Measurements from ENCODE around the gene RNU6-1.
A peak's percentile ranks its signal among the peaks of the same experiment; 100 is the strongest.

Gene RNU6-1

GRCh38 chr15:67836477-67836876, 3.4 kb downstream of the RNU6-1 start (continued):
- TF ChIP-seq ZNF335 (tag by site-specific recombination; conservative IDR thresholded peaks at IDR 0.05) = 0 out of 2 replicates have a peak, but pooled peaks have one; percentile 10
- TF ChIP-seq ZNF140 (tag by site-specific recombination; IDR thresholded peaks at IDR 0.05) = no peak

GRCh38 chr15:67836134-67836455, 3.8 kb downstream of the RNU6-1 start:
- H3K4me3 ChIP-seq (ENCODE audit: low read depth, low read length) = no peak overlapping the region
- H3K27ac ChIP-seq (ENCODE audit: extremely low read depth, low read depth, low read length) = no peak overlapping the region
- no peak for TF ChIP-seq RBAK (tag by site-specific recombination; IDR thresholded peaks at IDR 0.05)
- no peak for TF ChIP-seq ZNF324 (tag by site-specific recombination; IDR thresholded peaks at IDR 0.05)
- no peak for TF ChIP-seq ZNF211 (tag by site-specific recombination; IDR thresholded peaks at IDR 0.05; ENCODE audit: low read depth)
- TF ChIP-seq ZNF580 (tag by site-specific recombination; IDR thresholded peaks at IDR 0.05) = no peak
- no peak for TF ChIP-seq ZNF664 (tag by site-specific recombination; IDR thresholded peaks at IDR 0.05)
- no peak for TF ChIP-seq ZBTB8A (tag by site-specific recombination; IDR thresholded peaks at IDR 0.05)
- TF ChIP-seq ZNF792 (tag by site-specific recombination; IDR thresholded peaks at IDR 0.05) = no peak
- no peak for TF ChIP-seq PRDM6 (tag by site-specific recombination; IDR thresholded peaks at IDR 0.05)
- TF ChIP-seq ZNF449 (tag by site-specific recombination; IDR thresholded peaks at IDR 0.05) = no peak
- TF ChIP-seq ZNF10 (tag by site-specific recombination; IDR thresholded peaks at IDR 0.05) = no peak
- TF ChIP-seq ZNF16 (tag by site-specific recombination; IDR thresholded peaks at IDR 0.05; ENCODE audit: low read depth) = no peak
- no peak for TF ChIP-seq ZNF529 (tag by site-specific recombination; IDR thresholded peaks at IDR 0.05; ENCODE audit: insufficient replicate concordance)
- ChIA-PET CTCF (interaction anchor here (0.6 to 4.3 kb wide), 21 partner anchors 10 to 895 kb away, joined by 3 to 59 read pairs (median 4); no protein-coding TSS in a partner anchor), POLR2A (no interaction called here)
- H3K36me3 ChIP-seq (ENCODE audit: control insufficient read depth in 2 of 2, insufficient read depth in 1 of 2, low read length in 2 of 2) = no peaks in the 10 kb centered on the region
- H3K9me3 ChIP-seq (ENCODE audit: control insufficient read depth, insufficient read depth, low read depth, low read length) = no peaks in the 10 kb centered on the region
- H3K4me1 ChIP-seq (ENCODE audit: control insufficient read depth, insufficient read depth, low read length) = no peaks in the 10 kb centered on the region; the same call in 1 of the 2 replicates

GRCh38 chr15:67835297-67836133, 4.3 kb downstream of the RNU6-1 start:
- no peak for TF ChIP-seq ZBTB10 (tag by site-specific recombination; IDR thresholded peaks at IDR 0.05)
- no peak for TF ChIP-seq ZNF202 (tag by site-specific recombination; IDR thresholded peaks at IDR 0.05; ENCODE audit: borderline replicate concordance)
- TF ChIP-seq SCRT2 (tag by site-specific recombination; IDR thresholded peaks at IDR 0.05) = no peak
- no peak for TF ChIP-seq ZNF280C (tag by site-specific recombination; IDR thresholded peaks at IDR 0.05)
- TF ChIP-seq ZNF621 (tag by site-specific recombination; IDR thresholded peaks at IDR 0.05) = no peak
- TF ChIP-seq HIC1 (tag by site-specific recombination; IDR thresholded peaks at IDR 0.05) = no peak
- no peak for TF ChIP-seq ZNF785 (tag by site-specific recombination; IDR thresholded peaks at IDR 0.05)
- no peaks in the 10 kb centered on the region for H3K36me3 ChIP-seq (ENCODE audit: control insufficient read depth in 2 of 2, insufficient read depth in 1 of 2, low read length in 2 of 2)
- POLR2A ChIA-PET = no interaction called here
- CTCF ChIA-PET = interaction anchor here (0.5 to 4.3 kb wide), 22 partner anchors 11 to 894 kb away, joined by 3 to 59 read pairs (median 4); no protein-coding TSS in a partner anchor
- no peaks in the 10 kb centered on the region; the same call in 1 of the 2 replicates for H3K4me1 ChIP-seq (ENCODE audit: control insufficient read depth, insufficient read depth, low read length)
- H3K4me3 ChIP-seq (ENCODE audit: low read depth, low read length) = no peak overlapping the region
- H3K27ac ChIP-seq (ENCODE audit: extremely low read depth, low read depth, low read length) = no peak overlapping the region
- no peaks in the 10 kb centered on the region for H3K9me3 ChIP-seq (ENCODE audit: control insufficient read depth, insufficient read depth, low read depth, low read length)

Data from HEK293 (cell line).